H1 (cell line): ENCODE measurements around the gene PRR19. TPM values are rescaled to one million over a fixed set of nuclear protein-coding genes. Genes with fewer than 3 reads are reported as not detected.

Source experiments
- CTCF ChIA-PET: fragments of 300-600 bp; sonication (Branson Sonifier 250); formaldehyde crosslinking; loops from one replicate; lab custom pipeline; 2021; ENCODE audit not compliant: partially characterized antibody; lab: Charles Lee
- POLR2A ChIA-PET: fragments of 300-600 bp; sonication (Branson Sonifier 250); formaldehyde crosslinking; loops from one replicate; lab custom pipeline; 2021; ENCODE audit warnings: inconsistent platforms; ENCODE audit not compliant: partially characterized antibody; lab: Charles Lee
- DNase-seq, 2 experiments: peaks; one replicate each; pipeline versions ENCODE4 v3.0.0 to v3.0.0-alpha.2; 2010 to 2022; ENCODE audit warnings: low spot score in 2 of 2, low read depth in 1 of 2, mixed read lengths in 1 of 2
- FAIRE-seq: peaks from 2 replicates; lab custom pipeline; 2011; peaks lifted over from hg19 to GRCh38; lab: Jason Lieb, UNC
- H2AFZ ChIP-seq: 2 replicates; pipeline ENCODE4 v1.8.1; 2012; ENCODE audit warnings: low read length, inconsistent platforms
- H2AK5ac ChIP-seq: 2 replicates; pipeline ENCODE4 v1.6.1; 2013; ENCODE audit warnings: low read depth, low read length
- H2BK120ac ChIP-seq: replicated peaks from 2 replicates; pipeline ENCODE3; 2013; ENCODE audit warnings: low read depth, low read length, inconsistent platforms
- H2BK12ac ChIP-seq: 2 replicates; pipeline ENCODE4 v1.6.1; 2013; ENCODE audit warnings: low read depth, low read length
- H2BK15ac ChIP-seq: 2 replicates; pipeline ENCODE4 v1.6.1; 2013; ENCODE audit warnings: low read length
- H2BK20ac ChIP-seq: 2 replicates; pipeline ENCODE4 v1.6.1; 2013; ENCODE audit warnings: low read length
- H2BK5ac ChIP-seq: 2 replicates; pipeline ENCODE4 v1.6.1; 2013; ENCODE audit warnings: low read depth, low read length
- H3K14ac ChIP-seq: 2 replicates; pipeline ENCODE4 v1.6.1; 2013; ENCODE audit warnings: inconsistent platforms; ENCODE audit not compliant: insufficient read length
- H3K18ac ChIP-seq: 2 replicates; pipeline ENCODE4 v1.6.1; 2013; ENCODE audit warnings: low read length; ENCODE audit errors: extremely low read depth
- H3K23ac ChIP-seq: 2 replicates; pipeline ENCODE4 v1.6.1; 2013; ENCODE audit warnings: inconsistent platforms; ENCODE audit not compliant: insufficient read length
- H3K23me2 ChIP-seq: 2 replicates; pipeline ENCODE4 v1.6.1; 2013; ENCODE audit warnings: low read depth, low read length
- H3K27ac ChIP-seq: 2 replicates; pipeline ENCODE4 v1.6.1; 2011; ENCODE audit warnings: low read depth, low read length, inconsistent platforms
- H3K27me3 ChIP-seq, 4 experiments: replicated peaks in 1 of 4; 1 replicate in 1 of 4; 2 replicates in 3 of 4; pipeline versions ENCODE4 v1.6.1 to v1.8.1; 2011 to 2013; ENCODE audit warnings: low read length in 3 of 4, mild to moderate bottlenecking in 3 of 4, inconsistent platforms in 2 of 4, mixed read lengths in 2 of 4, moderate library complexity in 1 of 4; ENCODE audit not compliant: control insufficient read depth in 3 of 4, insufficient read depth in 3 of 4; ENCODE audit errors: extremely low read depth in 1 of 4
- H3K36me3 ChIP-seq, 4 experiments: 2 replicates each; pipeline versions ENCODE4 v1.6.1 to v1.8.1; 2011 to 2013; ENCODE audit warnings: mild to moderate bottlenecking in 4 of 4, low read length in 3 of 4, moderate library complexity in 2 of 4, control low read depth in 1 of 4, inconsistent platforms in 1 of 4; ENCODE audit not compliant: insufficient read depth in 4 of 4, control insufficient read depth in 2 of 4
- H3K4ac ChIP-seq: replicated peaks from 2 replicates; pipeline ENCODE3; 2013; ENCODE audit warnings: low read length, low read depth, mixed read lengths, inconsistent platforms; ENCODE audit not compliant: insufficient read length
- H3K4me1 ChIP-seq, 4 experiments: replicated peaks in 1 of 4; 1 replicate in 1 of 4; 2 replicates in 3 of 4; pipeline versions ENCODE4 v1.6.1 to v1.8.1; 2011 to 2013; ENCODE audit warnings: low read length in 3 of 4, inconsistent platforms in 2 of 4, mixed read lengths in 1 of 4; ENCODE audit not compliant: insufficient read depth in 4 of 4, control insufficient read depth in 3 of 4
- H3K4me2 ChIP-seq, 2 experiments: 2 replicates each; pipeline versions ENCODE4 v1.6.1 to v1.8.1; 2011 to 2013; ENCODE audit warnings: low read depth in 2 of 2, low read length in 2 of 2, control low read depth in 1 of 2, inconsistent platforms in 1 of 2, mild to moderate bottlenecking in 1 of 2; ENCODE audit not compliant: insufficient read depth in 1 of 2
- H3K4me3 ChIP-seq, 4 experiments: fragments of 200-600, 300-600 bp in 1 of 4; sonication (generic), shearing (Covaris generic), sonication (Bioruptor Twin) in 1 of 4; 2 replicates each; pipeline versions ENCODE4 v1.5.1 to v1.8.1; 2011 to 2016; ENCODE audit warnings: low read length in 4 of 4, low read depth in 3 of 4, control low read depth in 2 of 4, inconsistent platforms in 2 of 4, mild to moderate bottlenecking in 2 of 4, mixed read lengths in 1 of 4, moderate library complexity in 1 of 4; ENCODE audit not compliant: insufficient read depth in 2 of 4; ENCODE audit errors: extremely low read depth in 1 of 4
- H3K56ac ChIP-seq: replicated peaks from 2 replicates; pipeline ENCODE3; 2013; ENCODE audit warnings: low read depth, mild to moderate bottlenecking, mixed read lengths, low read length, inconsistent platforms; ENCODE audit not compliant: insufficient read length
- H3K79me1 ChIP-seq: 2 replicates; pipeline ENCODE4 v1.6.1; 2013; ENCODE audit warnings: low read depth, low read length, control low read depth
- H3K79me2 ChIP-seq, 2 experiments: 2 replicates each; pipeline versions ENCODE4 v1.6.1 to v1.8.1; 2012 to 2013; ENCODE audit warnings: low read length in 2 of 2, mild to moderate bottlenecking in 2 of 2, inconsistent platforms in 1 of 2; ENCODE audit not compliant: insufficient read depth in 2 of 2, control insufficient read depth in 1 of 2
- H3K9ac ChIP-seq, 4 experiments: replicated peaks in 1 of 4; 1 replicate in 1 of 4; 2 replicates in 3 of 4; pipeline versions ENCODE4 v1.6.1 to v1.8.1; 2011 to 2013; ENCODE audit warnings: low read depth in 3 of 4, low read length in 3 of 4, control low read depth in 2 of 4, mild to moderate bottlenecking in 2 of 4, moderate library complexity in 2 of 4, inconsistent platforms in 1 of 4; ENCODE audit errors: extremely low read depth in 1 of 4
- H3K9me3 ChIP-seq, 2 experiments: 2 replicates each; pipeline versions ENCODE4 v1.6.1 to v1.8.1; 2012 to 2013; ENCODE audit warnings: mild to moderate bottlenecking in 2 of 2, moderate library complexity in 2 of 2, control low read depth in 1 of 2, inconsistent platforms in 1 of 2, low read depth in 1 of 2, low read length in 1 of 2, mixed read lengths in 1 of 2; ENCODE audit not compliant: insufficient read depth in 2 of 2
- H4K20me1 ChIP-seq, 2 experiments: replicated peaks in 1 of 2; 2 replicates each; pipeline versions ENCODE3 to v1.8.1; 2011 to 2013; ENCODE audit warnings: inconsistent platforms in 2 of 2, low read length in 2 of 2, mild to moderate bottlenecking in 1 of 2; ENCODE audit not compliant: insufficient read depth in 2 of 2, control insufficient read depth in 1 of 2
- H4K5ac ChIP-seq: 2 replicates; pipeline ENCODE4 v1.6.1; 2013; ENCODE audit warnings: low read length, low read depth, mixed read lengths, inconsistent platforms; ENCODE audit not compliant: insufficient read length
- H4K8ac ChIP-seq: 2 replicates; pipeline ENCODE4 v1.8.0; 2013; ENCODE audit warnings: mild to moderate bottlenecking, moderate library complexity, low read length, inconsistent platforms; ENCODE audit not compliant: insufficient read depth; ENCODE audit errors: extremely low read depth
- H4K91ac ChIP-seq: replicated peaks from 2 replicates; pipeline ENCODE3; 2013; ENCODE audit warnings: low read length, mixed read lengths, inconsistent platforms; ENCODE audit not compliant: insufficient read length
- CEBPB ChIP-seq: IDR thresholded peaks from 2 replicates; pipeline ENCODE4 v1.6.1; 2012; ENCODE audit warnings: low read depth, low read length
- EGR1 ChIP-seq: IDR thresholded peaks from 2 replicates; pipeline ENCODE4 v1.6.1; 2011; ENCODE audit warnings: low read depth, low read length, borderline replicate concordance
- FOSL1 ChIP-seq: IDR thresholded peaks from 2 replicates; pipeline ENCODE4 v1.6.1; 2011; ENCODE audit warnings: mild to moderate bottlenecking, low read depth, low read length, moderate library complexity; ENCODE audit not compliant: insufficient read depth
- GTF2F1 ChIP-seq: IDR thresholded peaks from 2 replicates; pipeline ENCODE4 v1.6.1; 2012; ENCODE audit warnings: low read depth, low read length, improper control_type of control experiment, borderline replicate concordance
- HDAC2 ChIP-seq, 2 experiments: fragments of 300-600 bp in 1 of 2; sonication (generic) in 1 of 2; IDR thresholded peaks; 2 replicates each; pipeline ENCODE4 v1.6.1; 2011 to 2012; ENCODE audit warnings: low read depth in 2 of 2, low read length in 2 of 2, mild to moderate bottlenecking in 2 of 2, moderate library complexity in 2 of 2, borderline replicate concordance in 1 of 2, inconsistent platforms in 1 of 2
- MAFK ChIP-seq: IDR thresholded peaks from 2 replicates; pipeline ENCODE4 v1.6.1; 2012; ENCODE audit warnings: low read depth, mild to moderate bottlenecking, improper control_type of control experiment, low read length
- NRF1 ChIP-seq: IDR thresholded peaks from 2 replicates; pipeline ENCODE4 v1.6.1; 2011; ENCODE audit warnings: mild to moderate bottlenecking, low read depth, low read length, improper control_type of control experiment
- RAD21 ChIP-seq, 2 experiments: IDR thresholded peaks in 1 of 2; conservative IDR thresholded peaks in 1 of 2; 2 replicates each; pipeline ENCODE4 v1.6.1; 2011; ENCODE audit warnings: low read depth in 2 of 2, low read length in 2 of 2, improper control_type of control experiment in 1 of 2, inconsistent platforms in 1 of 2, mild to moderate bottlenecking in 1 of 2, moderate library complexity in 1 of 2
- WGBS, 2 experiments: shearing (Covaris generic) in 1 of 2; methylation state at CpG; one replicate each; pipeline versions ENCODE4 v1.1.6 to v1.1.7; 2013 to 2015; ENCODE audit warnings: low lambda C conversion rate in 2 of 2, mixed read lengths in 2 of 2, inconsistent platforms in 1 of 2, low coverage in 1 of 2, missing lambda C conversion rate in 1 of 2; ENCODE audit not compliant: insufficient replicate concordance in 2 of 2, insufficient coverage in 1 of 2, insufficient read length in 1 of 2; ENCODE audit errors: extremely low coverage in 1 of 2, missing lambda C conversion rate in 1 of 2; 5-methylcytosine and 5-hydroxymethylcytosine counted together
- polyA plus RNA-seq, 7 experiments: library from polyadenylated mRNA; depleted of rRNA in 3 of 7; stranded (reverse) in 5 of 7; unstranded in 2 of 7; fragments of >200 nt in 5 of 7; fragments of 200-250 nt in 2 of 7; gene quantifications; 1 replicate in 5 of 7; 2 replicates in 1 of 7; 4 replicates in 1 of 7; pipeline versions ENCODE4 v1.2.1 to v1.2.3, GENCODE V29; 2011 to 2013; ENCODE audit warnings: missing spikeins in 2 of 7, mixed read lengths in 2 of 7
- total RNA-seq: library from RNA; stranded (reverse); fragmentation: NEBNext Ultra II Directional; extraction: Animal tissue kit (Norgen Biotek cat#: 25700); gene quantifications from 2 replicates; pipeline ENCODE4 v1.2.1, GENCODE V29; 2021
- TF ChIP-seq, protein P1 (sequence below): IDR thresholded peaks from 2 replicates; pipeline ENCODE4 v1.6.1; 2011; ENCODE audit warnings: low read length, improper control_type of control experiment
- TF ChIP-seq, protein P2 (sequence below): IDR thresholded peaks from 2 replicates; pipeline ENCODE4 v1.6.1; 2012; ENCODE audit warnings: low read length, inconsistent platforms

Gene PRR19
- total and polyA plus RNA-seq, 2 of the 8 experiments (the other 6 are each of a cell fraction or from before 2014, with no cell fraction given): 7.2 to 7.5 TPM

- no peak overlapping the region for H2BK12ac ChIP-seq
- CTCF ChIA-PET: interaction anchor here (0.7 to 10.6 kb wide), 21 partner anchors 9 to 183 kb away, joined by 3 to 155 read pairs (median 6); partner anchors contain the start of gene GSK3A
- POLR2A ChIA-PET: interaction anchor here (1.2 to 4.1 kb wide), 9 partner anchors 8 to 182 kb away, joined by 3 to 20 read pairs (median 8); no protein-coding TSS in a partner anchor
- no peak for TF ChIP-seq RAD21 (IDR thresholded peaks at IDR 0.05 in 1 of 2, conservative IDR thresholded peaks at IDR 0.05 in 1 of 2; ENCODE audit: low read depth in 2 of 2, low read length in 2 of 2)
- TF ChIP-seq, protein P1, sequence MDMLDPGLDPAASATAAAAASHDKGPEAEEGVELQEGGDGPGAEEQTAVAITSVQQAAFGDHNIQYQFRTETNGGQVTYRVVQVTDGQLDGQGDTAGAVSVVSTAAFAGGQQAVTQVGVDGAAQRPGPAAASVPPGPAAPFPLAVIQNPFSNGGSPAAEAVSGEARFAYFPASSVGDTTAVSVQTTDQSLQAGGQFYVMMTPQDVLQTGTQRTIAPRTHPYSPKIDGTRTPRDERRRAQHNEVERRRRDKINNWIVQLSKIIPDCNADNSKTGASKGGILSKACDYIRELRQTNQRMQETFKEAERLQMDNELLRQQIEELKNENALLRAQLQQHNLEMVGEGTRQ: no peak
- TF ChIP-seq HDAC2 (IDR thresholded peaks at IDR 0.05; ENCODE audit: borderline replicate concordance in 1 of 2, low read depth in 2 of 2, low read length in 2 of 2): no peak
- TF ChIP-seq EGR1: no peak
- no peak for TF ChIP-seq CEBPB
- TF ChIP-seq, protein P2, sequence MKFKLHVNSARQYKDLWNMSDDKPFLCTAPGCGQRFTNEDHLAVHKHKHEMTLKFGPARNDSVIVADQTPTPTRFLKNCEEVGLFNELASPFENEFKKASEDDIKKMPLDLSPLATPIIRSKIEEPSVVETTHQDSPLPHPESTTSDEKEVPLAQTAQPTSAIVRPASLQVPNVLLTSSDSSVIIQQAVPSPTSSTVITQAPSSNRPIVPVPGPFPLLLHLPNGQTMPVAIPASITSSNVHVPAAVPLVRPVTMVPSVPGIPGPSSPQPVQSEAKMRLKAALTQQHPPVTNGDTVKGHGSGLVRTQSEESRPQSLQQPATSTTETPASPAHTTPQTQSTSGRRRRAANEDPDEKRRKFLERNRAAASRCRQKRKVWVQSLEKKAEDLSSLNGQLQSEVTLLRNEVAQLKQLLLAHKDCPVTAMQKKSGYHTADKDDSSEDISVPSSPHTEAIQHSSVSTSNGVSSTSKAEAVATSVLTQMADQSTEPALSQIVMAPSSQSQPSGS: no peak
- no peak for TF ChIP-seq GTF2F1
- TF ChIP-seq MAFK: no peak
- TF ChIP-seq NRF1: no peak
- no peak for TF ChIP-seq FOSL1
These were observed 4.9 kb upstream of the PRR19 start for GRCh38 chr19:42297039-42297438.

More at GRCh38 chr19:42297039-42297438, 4.9 kb upstream of the PRR19 start:
- H4K8ac ChIP-seq: 0 out of 2 replicates have a peak overlapping the region, but pooled peaks have one; percentile 35
- no peak overlapping the region for H3K14ac ChIP-seq
- peaks cover 0 to 10% of the 10 kb centered on the region in 2 experiments; a peak in 2 of 4 replicates for H3K79me2 ChIP-seq
- H3K9me3 ChIP-seq: no peaks in the 10 kb centered on the region
- no peak overlapping the region for H4K5ac ChIP-seq
- no peak overlapping the region for H2BK5ac ChIP-seq
- no peak overlapping the region for H2AFZ ChIP-seq
- H3K4me3 ChIP-seq: no peak overlapping the region
- H2AK5ac ChIP-seq: no peak overlapping the region
- FAIRE-seq (no peak), DNase-seq (no peak)
- peaks cover 1% of the 10 kb centered on the region; the same call in 1 of the 2 replicates for H3K23me2 ChIP-seq
- peaks cover 0 to 6% of the 10 kb centered on the region in 2 experiments for H4K20me1 ChIP-seq
- H3K56ac ChIP-seq: no peak overlapping the region
- no peak overlapping the region for H3K18ac ChIP-seq
- no peak overlapping the region for H2BK15ac ChIP-seq
- peaks cover 0 to 34% (median 20%) of the 10 kb centered on the region in 4 experiments; a peak in 6 of 8 replicates for H3K36me3 ChIP-seq
- no peak overlapping the region for H3K23ac ChIP-seq
- H3K9ac ChIP-seq: no peak overlapping the region
- no peak overlapping the region for H3K4me2 ChIP-seq
- H3K4ac ChIP-seq: no peak overlapping the region
- WGBS, 2 experiments: 97% methylated on average over 15 of the region's 15 CpGs; no CpG with 5 or more reads in 1 of the 2 experiments
- no peak overlapping the region for H2BK120ac ChIP-seq
- no peaks in the 10 kb centered on the region for H3K27me3 ChIP-seq
- peaks cover 0 to 8% (median 3%) of the 10 kb centered on the region in 4 experiments; a peak in 4 of 7 replicates for H3K4me1 ChIP-seq
- H3K27ac ChIP-seq: no peak overlapping the region
- no peak overlapping the region for H4K91ac ChIP-seq
- H2BK20ac ChIP-seq: no peak overlapping the region
- H3K79me1 ChIP-seq: no peaks in the 10 kb centered on the region
